SK-N-MC (cell line): ENCODE results near the gene PHF2.

Experiments
- DNase-seq: peaks from one replicate; pipeline ENCODE4 v3.0.0-alpha.2; 2011; ENCODE audit warnings: low read depth, low spot score
- H3K27ac ChIP-seq: fragments of 200-600 bp; sonication (generic); 2 replicates; pipeline ENCODE4 v1.5.1; 2016; ENCODE audit warnings: mixed run types
- H3K36me3 ChIP-seq: fragments of 200-600 bp; sonication (generic); 2 replicates; pipeline ENCODE4 v1.6.1; 2017; ENCODE audit warnings: antibody characterized with exemption, low read length, mixed read lengths; ENCODE audit not compliant: insufficient read depth
- H3K4me3 ChIP-seq: fragments of 200-600 bp; sonication (generic); 2 replicates; pipeline ENCODE4 v1.5.1; 2016
- H3K9ac ChIP-seq: fragments of 200-600 bp; sonication (generic); 2 replicates; pipeline ENCODE4 v1.8.0; 2017; ENCODE audit warnings: mixed run types, mixed read lengths; ENCODE audit not compliant: insufficient read length
- H3K9me3 ChIP-seq: fragments of 200-600 bp; sonication (generic); 2 replicates; pipeline ENCODE4 v1.6.1; 2017; ENCODE audit warnings: low read depth, mild to moderate bottlenecking, antibody characterized with exemption, low read length, moderate library complexity, mixed read lengths
- EZH2 ChIP-seq: fragments of 200-600 bp; sonication (generic); IDR thresholded peaks from one replicate; pipeline ENCODE4 v1.6.1; 2017; ENCODE audit warnings: antibody characterized with exemption
- FOXP2 ChIP-seq: optimal IDR thresholded peaks from 2 replicates; pipeline ENCODE3; 2011; ENCODE audit warnings: mild to moderate bottlenecking, moderate library complexity; ENCODE audit not compliant: insufficient read depth; ENCODE audit errors: extremely low read length, control extremely low read depth
- POLR2AphosphoS5 ChIP-seq: IDR thresholded peaks from 2 replicates; pipeline ENCODE4 v1.6.1; 2012; ENCODE audit warnings: mild to moderate bottlenecking, low read depth, low read length, borderline replicate concordance

The PHF2 gene

GRCh38 chr9:93565089-93565488 is 11.3 kb upstream of the PHF2 start:
- H3K36me3 ChIP-seq: peaks cover 27% of the 10 kb centered on the region
- no peak for DNase-seq
- TF ChIP-seq POLR2AphosphoS5 (no peak), FOXP2 (no peak), EZH2 (no peak)
- H3K27ac ChIP-seq: no peak overlapping the region; the same call in 1 of the 2 replicates
- H3K9me3 ChIP-seq: no peaks in the 10 kb centered on the region
- H3K9ac ChIP-seq: no peak overlapping the region
- no peak overlapping the region for H3K4me3 ChIP-seq

- peak overlapping the region; percentile 91 for H3K27ac ChIP-seq
Measured at GRCh38 chr9:93566408-93567270, 9.7 kb upstream of the PHF2 start.

GRCh38 chr9:93567271-93567959 is 9.0 kb upstream of the PHF2 start:
- peaks cover 10% of the 10 kb centered on the region; the same call in 1 of the 2 replicates for H3K36me3 ChIP-seq
- DNase-seq: no peak
- TF ChIP-seq POLR2AphosphoS5 (no peak), FOXP2 (no peak), EZH2 (no peak)
- peak overlapping the region; percentile 99 for H3K9ac ChIP-seq
- H3K9me3 ChIP-seq: peaks cover 5% of the 10 kb centered on the region; the same call in 1 of the 2 replicates
- peak overlapping the region; percentile 89 for H3K4me3 ChIP-seq
- peak overlapping the region; percentile 91 for H3K27ac ChIP-seq

More at GRCh38 chr9:93566408-93567270, 9.7 kb upstream of the PHF2 start:
- TF ChIP-seq FOXP2 (peak; percentile 78), EZH2 (no peak), POLR2AphosphoS5 (peak; percentile 95)
- Histone ChIP-seq H3K9me3 (peaks cover 5% of the 10 kb centered on the region; the same call in 1 of the 2 replicates), H3K36me3 (peaks cover 18% of the 10 kb centered on the region), H3K9ac (peak overlapping the region; percentile 99), H3K4me3 (peak overlapping the region; percentile 89)
- DNase-seq: peak; percentile 50

DNA sequence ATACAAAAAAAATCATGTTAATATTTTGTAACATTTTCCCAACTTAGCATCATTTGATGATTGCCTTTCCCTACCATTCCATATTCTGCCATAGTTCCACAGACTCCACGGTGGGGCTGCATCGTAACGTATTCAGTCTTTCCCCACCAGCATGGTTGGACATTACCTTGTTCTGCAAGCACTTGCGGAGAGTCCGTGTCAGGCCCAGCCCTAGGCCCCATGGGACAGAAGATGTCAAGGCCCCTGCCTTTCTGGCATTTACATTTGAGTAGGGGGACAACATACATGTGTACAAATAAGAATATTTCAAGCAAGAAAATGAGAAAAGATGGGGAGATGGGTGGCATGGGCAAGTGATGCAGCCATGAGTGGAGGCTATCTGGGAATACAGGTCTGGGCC is 8.2 kb upstream of the PHF2 start:
- no peak overlapping the region for H3K9ac ChIP-seq
- peaks cover 3% of the 10 kb centered on the region; the same call in 1 of the 2 replicates for H3K36me3 ChIP-seq
- DNase-seq: no peak
- H3K4me3 ChIP-seq: no peak overlapping the region
- H3K27ac ChIP-seq: no peak overlapping the region
- peaks cover 5% of the 10 kb centered on the region; the same call in 1 of the 2 replicates for H3K9me3 ChIP-seq
- TF ChIP-seq POLR2AphosphoS5: no peak
- TF ChIP-seq FOXP2: no peak
- no peak for TF ChIP-seq EZH2

DNA sequence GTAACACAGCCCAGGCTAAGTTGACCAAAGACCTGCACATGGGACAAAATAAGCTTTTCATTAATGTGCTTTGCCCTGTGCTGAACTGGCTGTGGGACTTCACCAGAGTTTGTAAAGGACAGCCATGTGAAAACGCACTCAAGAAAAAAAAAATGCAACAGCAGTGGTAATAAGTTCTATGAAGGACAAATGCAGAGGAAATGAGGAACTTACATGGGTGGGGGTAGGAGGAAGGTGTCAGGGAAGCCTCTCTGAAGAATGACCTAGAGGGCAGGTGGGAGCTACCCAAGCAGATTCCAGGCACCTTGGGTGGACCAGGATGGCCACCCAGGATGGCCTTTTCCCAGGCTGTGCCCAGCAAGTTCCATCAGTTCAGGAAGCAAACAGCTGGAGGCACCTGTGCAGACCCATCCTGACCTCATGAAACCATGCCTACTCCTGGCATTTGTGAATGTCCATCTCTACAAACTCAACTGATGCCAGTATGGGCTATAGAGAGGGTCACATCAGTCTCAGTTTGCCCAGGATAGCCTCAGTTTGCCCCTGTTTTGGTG is 6.7 kb upstream of the PHF2 start:
- TF ChIP-seq EZH2: no peak
- no peak for TF ChIP-seq POLR2AphosphoS5
- TF ChIP-seq FOXP2: no peak
- Histone ChIP-seq H3K9me3 (peaks cover 5% of the 10 kb centered on the region; the same call in 1 of the 2 replicates), H3K27ac (no peak overlapping the region), H3K36me3 (no peaks in the 10 kb centered on the region), H3K9ac (no peak overlapping the region), H3K4me3 (no peak overlapping the region)
- no peak for DNase-seq

- no peak for TF ChIP-seq FOXP2
- no peak for TF ChIP-seq POLR2AphosphoS5
- no peak for TF ChIP-seq EZH2
- no peak overlapping the region for H3K27ac ChIP-seq
- H3K9me3 ChIP-seq: peaks cover 5% of the 10 kb centered on the region; the same call in 1 of the 2 replicates
- no peak for DNase-seq
- H3K36me3 ChIP-seq: no peaks in the 10 kb centered on the region
- H3K9ac ChIP-seq: no peak overlapping the region
- H3K4me3 ChIP-seq: no peak overlapping the region
Measured at GRCh38 chr9:93572221-93572620, 4.2 kb upstream of the PHF2 start.

- no peak overlapping the region for H3K27ac ChIP-seq
- no peak overlapping the region for H3K9ac ChIP-seq
- DNase-seq: no peak
- TF ChIP-seq POLR2AphosphoS5 (no peak), FOXP2 (no peak), EZH2 (no peak)
- peaks cover 5% of the 10 kb centered on the region; the same call in 1 of the 2 replicates for H3K9me3 ChIP-seq
- H3K36me3 ChIP-seq: no peaks in the 10 kb centered on the region
- no peak overlapping the region for H3K4me3 ChIP-seq
Measured at GRCh38 chr9:93572636-93573515, 3.5 kb upstream of the PHF2 start.
